ENCODE results near the gene TMEM130. TPM values are rescaled to one million over a fixed set of nuclear protein-coding genes. Genes with fewer than 3 reads are reported as not detected.

Gene TMEM130
- total RNA-seq, 1 experiment from 2014 or later = not detected

DNA sequence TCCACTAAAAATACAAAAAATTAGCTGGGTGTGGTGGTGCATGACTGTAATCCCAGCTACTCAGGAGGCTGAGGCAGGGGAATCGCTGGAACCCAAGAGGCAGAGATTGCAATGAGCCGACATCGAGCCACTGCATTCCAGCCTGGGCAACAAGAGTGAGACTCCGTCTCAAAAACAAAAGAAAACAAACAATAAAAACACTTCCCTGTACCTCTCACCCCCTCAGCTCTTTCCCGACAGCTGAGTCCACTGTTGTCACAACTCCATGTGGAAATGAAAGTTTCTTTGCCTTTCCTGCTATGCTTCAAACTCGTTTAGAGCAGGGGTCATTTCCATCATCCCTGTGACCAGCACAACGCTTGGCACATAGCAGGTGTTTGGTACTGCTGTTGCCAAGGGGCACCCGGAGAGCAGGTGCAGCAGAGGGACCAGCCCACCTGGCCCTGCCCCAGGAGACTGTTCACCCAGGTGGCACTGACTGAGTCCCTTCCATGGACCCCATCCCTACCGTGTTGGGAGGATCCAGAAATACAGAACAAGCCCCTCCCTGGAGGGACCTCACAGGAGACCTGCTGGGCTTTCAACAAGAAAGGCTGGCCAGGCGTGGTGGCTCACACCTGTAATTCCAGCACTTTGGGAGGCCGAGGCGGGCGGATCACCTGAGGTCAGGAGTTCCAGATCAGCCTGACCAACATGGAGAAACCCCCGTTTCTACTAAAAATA is 4.9 kb downstream of the TMEM130 start:
- ChIA-PET POLR2A (no interaction called here), CTCF (no interaction called here)
- Histone ChIP-seq H3K27me3 (replicated peaks; ENCODE audit: control insufficient read depth, insufficient read depth, low read length) (no peaks in the 10 kb centered on the region), H3K4me3 (ENCODE audit: low read depth, low read length) (no peak overlapping the region), H3K36me3 (ENCODE audit: control insufficient read depth, insufficient read depth, low read length) (no peaks in the 10 kb centered on the region), H3K4me1 (peaks cover 11% of the 10 kb centered on the region), H3K9me3 (no peaks in the 10 kb centered on the region)
- no peak overlapping the region for H3K4me3 Mint-ChIP-seq (ENCODE audit: unreplicated experiment)
- H3K9me3 Mint-ChIP-seq (ENCODE audit: unreplicated experiment) = no peaks in the 10 kb centered on the region
- TF ChIP-seq, protein P1, sequence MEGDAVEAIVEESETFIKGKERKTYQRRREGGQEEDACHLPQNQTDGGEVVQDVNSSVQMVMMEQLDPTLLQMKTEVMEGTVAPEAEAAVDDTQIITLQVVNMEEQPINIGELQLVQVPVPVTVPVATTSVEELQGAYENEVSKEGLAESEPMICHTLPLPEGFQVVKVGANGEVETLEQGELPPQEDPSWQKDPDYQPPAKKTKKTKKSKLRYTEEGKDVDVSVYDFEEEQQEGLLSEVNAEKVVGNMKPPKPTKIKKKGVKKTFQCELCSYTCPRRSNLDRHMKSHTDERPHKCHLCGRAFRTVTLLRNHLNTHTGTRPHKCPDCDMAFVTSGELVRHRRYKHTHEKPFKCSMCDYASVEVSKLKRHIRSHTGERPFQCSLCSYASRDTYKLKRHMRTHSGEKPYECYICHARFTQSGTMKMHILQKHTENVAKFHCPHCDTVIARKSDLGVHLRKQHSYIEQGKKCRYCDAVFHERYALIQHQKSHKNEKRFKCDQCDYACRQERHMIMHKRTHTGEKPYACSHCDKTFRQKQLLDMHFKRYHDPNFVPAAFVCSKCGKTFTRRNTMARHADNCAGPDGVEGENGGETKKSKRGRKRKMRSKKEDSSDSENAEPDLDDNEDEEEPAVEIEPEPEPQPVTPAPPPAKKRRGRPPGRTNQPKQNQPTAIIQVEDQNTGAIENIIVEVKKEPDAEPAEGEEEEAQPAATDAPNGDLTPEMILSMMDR (IDR thresholded peaks at IDR 0.05; ENCODE audit: insufficient read depth in 1 of 2, low read depth in 1 of 2, low read length in 1 of 2, severe bottlenecking in 1 of 2, unreplicated experiment in 1 of 2) = no peak
- H3K27ac Mint-ChIP-seq (ENCODE audit: unreplicated experiment) = peak overlapping the region; percentile 18
- intact Hi-C loops (cut with micrococcal nuclease; ENCODE audit: unreplicated experiment) = no loop called here
- no peaks in the 10 kb centered on the region for H3K4me1 Mint-ChIP-seq (ENCODE audit: low read depth, unreplicated experiment)
- H3K27me3 Mint-ChIP-seq (ENCODE audit: insufficient read depth, unreplicated experiment) = no peaks in the 10 kb centered on the region
- no peaks in the 10 kb centered on the region for H3K36me3 Mint-ChIP-seq (ENCODE audit: insufficient read depth, unreplicated experiment)
- no peak for DNase-seq
- no TSS peak for BruUV-seq (replicated peaks)

- CTCF ChIA-PET = no interaction called here
- Histone ChIP-seq H3K9me3 (no peaks in the 10 kb centered on the region), H3K4me3 (ENCODE audit: low read depth, low read length) (no peak overlapping the region), H3K36me3 (ENCODE audit: control insufficient read depth, insufficient read depth, low read length) (no peaks in the 10 kb centered on the region), H3K27me3 (replicated peaks; ENCODE audit: control insufficient read depth, insufficient read depth, low read length) (no peaks in the 10 kb centered on the region), H3K4me1 (peaks cover 11% of the 10 kb centered on the region)
- Mint-ChIP-seq H3K4me1 (ENCODE audit: low read depth, unreplicated experiment) (no peaks in the 10 kb centered on the region), H3K4me3 (ENCODE audit: unreplicated experiment) (no peak overlapping the region), H3K36me3 (ENCODE audit: insufficient read depth, unreplicated experiment) (no peaks in the 10 kb centered on the region), H3K27ac (ENCODE audit: unreplicated experiment) (no peak overlapping the region), H3K27me3 (ENCODE audit: insufficient read depth, unreplicated experiment) (no peaks in the 10 kb centered on the region), H3K9me3 (ENCODE audit: unreplicated experiment) (no peaks in the 10 kb centered on the region)
- BruUV-seq (replicated peaks) = no TSS peak
- intact Hi-C loops (cut with micrococcal nuclease; ENCODE audit: unreplicated experiment) = no loop called here
- POLR2A ChIA-PET = no interaction called here
- TF ChIP-seq, protein P1 (IDR thresholded peaks at IDR 0.05; ENCODE audit: insufficient read depth in 1 of 2, low read depth in 1 of 2, low read length in 1 of 2, severe bottlenecking in 1 of 2, unreplicated experiment in 1 of 2) = no peak
- no peak for DNase-seq
These were observed 6.2 kb downstream of the TMEM130 start for GRCh38 chr7:98863601-98864000.

DNA sequence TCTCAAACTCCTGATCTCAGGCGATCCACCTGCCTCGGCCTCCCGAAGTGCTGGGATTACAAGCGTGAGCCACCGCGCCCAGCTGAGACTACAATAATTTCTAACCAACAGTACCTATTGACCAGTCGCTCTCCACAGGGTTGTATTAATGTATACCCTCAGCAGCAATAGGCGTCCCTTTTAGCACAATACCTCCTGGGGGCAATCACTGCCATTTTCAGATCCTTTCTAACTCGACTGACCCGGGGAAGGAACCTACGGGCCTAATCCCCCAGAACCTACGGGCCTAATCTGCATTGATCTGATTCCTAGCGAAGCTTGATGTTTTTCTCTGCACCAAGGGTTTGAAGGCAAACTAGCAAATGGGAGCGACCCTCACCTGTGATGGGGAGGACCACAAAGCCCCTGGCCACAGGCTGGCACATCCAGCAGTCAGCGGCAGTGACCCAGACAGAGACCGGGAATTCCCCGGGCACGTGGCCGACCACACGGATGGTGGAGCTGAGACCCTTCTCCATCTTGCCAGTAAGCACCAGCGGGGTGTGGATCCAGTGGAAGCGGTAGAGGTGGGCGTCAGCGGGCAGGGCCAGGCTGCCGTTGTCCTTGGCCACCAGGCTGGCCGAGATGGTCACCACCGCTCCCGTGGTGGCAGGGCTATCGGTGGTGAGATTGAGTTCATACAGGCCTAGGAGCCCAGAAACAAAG is 6.9 kb downstream of the TMEM130 start:
- ChIA-PET POLR2A (no interaction called here), CTCF (no interaction called here)
- DNase-seq = no peak
- Mint-ChIP-seq H3K27ac (ENCODE audit: unreplicated experiment) (no peak overlapping the region), H3K4me1 (ENCODE audit: low read depth, unreplicated experiment) (no peaks in the 10 kb centered on the region), H3K9me3 (ENCODE audit: unreplicated experiment) (no peaks in the 10 kb centered on the region), H3K27me3 (ENCODE audit: insufficient read depth, unreplicated experiment) (no peaks in the 10 kb centered on the region), H3K4me3 (ENCODE audit: unreplicated experiment) (no peak overlapping the region), H3K36me3 (ENCODE audit: insufficient read depth, unreplicated experiment) (no peaks in the 10 kb centered on the region)
- no peaks in the 10 kb centered on the region for H3K36me3 ChIP-seq (ENCODE audit: control insufficient read depth, insufficient read depth, low read length)
- TF ChIP-seq, protein P1 (IDR thresholded peaks at IDR 0.05; ENCODE audit: insufficient read depth in 1 of 2, low read depth in 1 of 2, low read length in 1 of 2, severe bottlenecking in 1 of 2, unreplicated experiment in 1 of 2) = no peak
- no peak overlapping the region for H3K4me3 ChIP-seq (ENCODE audit: low read depth, low read length)
- BruUV-seq (replicated peaks) = no TSS peak
- no peaks in the 10 kb centered on the region for H3K9me3 ChIP-seq
- H3K4me1 ChIP-seq = peaks cover 11% of the 10 kb centered on the region
- intact Hi-C loops (cut with micrococcal nuclease; ENCODE audit: unreplicated experiment) = no loop called here
- H3K27me3 ChIP-seq (replicated peaks; ENCODE audit: control insufficient read depth, insufficient read depth, low read length) = no peaks in the 10 kb centered on the region
